HepG2 (cell line): ENCODE results near the gene NUDT2.

Experiments used
- ESRRA ChIP-seq: sonication (generic); formaldehyde crosslinking; IDR thresholded peaks from 2 replicates; pipeline ENCODE4 v1.5.1; 2020; ENCODE audit warnings: mild to moderate bottlenecking, low read depth, missing genetic modification reagents
- TOE1 ChIP-seq: sonication (generic); formaldehyde crosslinking; IDR thresholded peaks from 2 replicates; pipeline ENCODE4 v1.4.0; 2020; ENCODE audit warnings: mild to moderate bottlenecking, missing genetic modification reagents

DNA sequence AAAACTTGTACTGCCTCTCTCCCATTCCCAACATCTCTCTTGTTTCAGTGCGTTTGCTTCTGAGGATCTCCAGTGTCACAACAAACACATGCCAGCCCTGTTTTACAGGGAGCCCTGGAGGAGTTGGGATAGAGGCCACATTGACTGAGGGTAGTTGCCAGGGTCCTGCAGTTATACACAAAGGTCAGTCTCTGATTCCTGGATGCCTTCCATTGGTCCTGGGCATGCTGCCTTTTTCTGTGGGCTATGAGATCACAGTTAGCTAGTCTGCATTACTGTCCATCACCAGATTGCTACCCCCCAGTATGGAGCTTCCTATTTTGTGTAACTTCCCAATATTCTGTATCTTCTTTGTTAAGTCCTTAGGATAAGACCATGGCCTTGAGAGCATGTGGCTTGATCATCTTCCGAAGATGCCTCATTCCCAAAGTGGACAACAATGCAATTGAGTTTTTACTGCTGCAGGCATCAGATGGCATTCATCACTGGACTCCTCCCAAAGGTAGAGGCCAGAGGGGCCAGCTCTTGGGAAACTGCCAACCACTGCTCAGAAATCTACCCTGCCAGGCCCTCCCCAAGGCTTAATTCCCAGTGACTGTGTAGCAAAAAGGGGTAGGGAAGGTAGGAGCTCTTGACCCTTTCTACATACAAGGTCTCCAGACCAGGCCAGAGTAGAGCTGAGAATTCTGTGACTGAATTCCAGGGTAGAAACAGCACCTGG lies 9.5 kb downstream of the NUDT2 start:
- TF ChIP-seq TOE1 (CRISPR knock-in tag) (no peak), ESRRA (no peak)
